HepG2 (cell line): Measurements from ENCODE around the gene AUTS2. TPM values are rescaled to one million over a fixed set of nuclear protein-coding genes. Genes with fewer than 3 reads are reported as not detected.

ENCODE experiments used
- ATAC-seq: fragments of 200-7000 bp; cut with Tn5 transposase; 3 replicates; pipeline ENCODE4 v1.9.1; 2020; ENCODE audit warnings: mild to moderate bottlenecking, moderate library complexity
- BruUV-seq: library from RNA; stranded (reverse); fragments of 400-500 nt; replicated peaks from 2 replicates; lab custom pipeline; 2021; lab: Mats Ljungman, UMichigan
- CTCF ChIA-PET: fragments of 300-600 bp; formaldehyde crosslinking; extraction: SDS; loops from one replicate; lab custom pipeline; 2021; ENCODE audit warnings: low total read pairs, inconsistent platforms, low intra/inter-chr PET ratio; lab: Yijun Ruan, JAX
- POLR2A ChIA-PET: fragments of 350-600 bp; sonication (Branson Sonifier 250); formaldehyde crosslinking; loops from one replicate; lab custom pipeline; 2020; ENCODE audit warnings: antibody characterized with exemption, inconsistent platforms; lab: Yijun Ruan, JAX
- DNase-seq: peaks from one replicate; pipeline ENCODE4 v3.0.0-alpha.2; 2015; ENCODE audit warnings: low spot score
- FAIRE-seq: peaks from 3 replicates; lab custom pipeline; 2011; peaks lifted over from hg19 to GRCh38; lab: Jason Lieb, UNC
- H2AFZ ChIP-seq: one replicate; pipeline ENCODE4 v1.6.1; 2011; ENCODE audit warnings: low read length, inconsistent platforms
- H3K27ac ChIP-seq: fragments of 300-600 bp; 3 replicates; pipeline ENCODE4 v1.8.0; 2011; ENCODE audit warnings: mixed run types, mild to moderate bottlenecking, mixed read lengths, low read length, inconsistent platforms; ENCODE audit not compliant: insufficient read depth; ENCODE audit errors: extremely low read length
- H3K27me3 ChIP-seq, 2 experiments: fragments of 200-600 bp in 1 of 2; 2 replicates in 1 of 2; 3 replicates in 1 of 2; pipeline versions ENCODE4 v1.6.0 to v1.8.0; 2011; ENCODE audit warnings: low read length in 2 of 2, mild to moderate bottlenecking in 2 of 2, moderate library complexity in 2 of 2, inconsistent platforms in 1 of 2; ENCODE audit not compliant: insufficient read depth in 2 of 2, control insufficient read depth in 1 of 2
- H3K36me3 ChIP-seq, 2 experiments: fragments of 200-600 bp in 1 of 2; replicated peaks in 1 of 2; 2 replicates in 1 of 2; 3 replicates in 1 of 2; pipeline versions ENCODE4 v1.5.1 to v1.8.0; 2011; ENCODE audit warnings: low read length in 2 of 2, inconsistent platforms in 1 of 2; ENCODE audit not compliant: insufficient read depth in 2 of 2, control insufficient read depth in 1 of 2
- H3K4me1 ChIP-seq: 2 replicates; pipeline ENCODE4 v1.5.1; 2012; ENCODE audit warnings: low read length, inconsistent platforms; ENCODE audit not compliant: insufficient read depth
- H3K4me2 ChIP-seq: 2 replicates; pipeline ENCODE4 v1.6.0; 2011; ENCODE audit warnings: low read depth, low read length, inconsistent platforms
- H3K4me3 ChIP-seq, 3 experiments: fragments of 200-600 bp in 1 of 3; sonication (generic), shearing (Covaris generic) in 1 of 3; replicated peaks in 1 of 3; 2 replicates each; pipeline ENCODE4 v1.5.1; 2011 to 2016; ENCODE audit warnings: low read length in 3 of 3, inconsistent platforms in 2 of 3, low read depth in 2 of 3, mild to moderate bottlenecking in 2 of 3, control low read depth in 1 of 3, mixed read lengths in 1 of 3; ENCODE audit not compliant: insufficient read depth in 1 of 3
- H3K79me2 ChIP-seq: one replicate; pipeline ENCODE4 v1.6.1; 2011; ENCODE audit warnings: low read length, inconsistent platforms; ENCODE audit not compliant: insufficient read depth
- H3K9ac ChIP-seq: 2 replicates; pipeline ENCODE4 v1.6.0; 2011; ENCODE audit warnings: mild to moderate bottlenecking, low read depth, low read length, inconsistent platforms; ENCODE audit not compliant: insufficient read depth
- H3K9me3 ChIP-seq: 2 replicates; pipeline ENCODE4 v1.5.1; 2012; ENCODE audit warnings: mild to moderate bottlenecking, low read length
- H4K20me1 ChIP-seq: 2 replicates; pipeline ENCODE4 v1.6.0; 2011; ENCODE audit warnings: inconsistent platforms, mild to moderate bottlenecking, low read length, moderate library complexity; ENCODE audit not compliant: insufficient read depth
- ATF6 ChIP-seq: sonication (generic); formaldehyde crosslinking; conservative IDR thresholded peaks from 2 replicates; pipeline ENCODE4 v1.4.0; 2020; ENCODE audit warnings: missing genetic modification reagents
- KLF15 ChIP-seq: sonication (generic); formaldehyde crosslinking; IDR thresholded peaks from 2 replicates; pipeline ENCODE4 v1.8.1; 2023; ENCODE audit warnings: borderline replicate concordance, mild to moderate bottlenecking, inconsistent platforms, missing genetic modification reagents, mixed read lengths
- PAXIP1 ChIP-seq: sonication (generic); formaldehyde crosslinking; conservative IDR thresholded peaks from 2 replicates; pipeline ENCODE4 v1.4.0; 2020; ENCODE audit warnings: mild to moderate bottlenecking, missing genetic modification reagents, moderate library complexity
- RXRB ChIP-seq: IDR thresholded peaks from 2 replicates; pipeline ENCODE4 v1.6.1; 2016; ENCODE audit warnings: borderline replicate concordance, missing genetic modification reagents, missing compliant biosample characterization
- XBP1 ChIP-seq: sonication (generic); formaldehyde crosslinking; IDR thresholded peaks from 2 replicates; pipeline ENCODE4 v1.5.0; 2020; ENCODE audit warnings: missing genetic modification reagents
- ZNF10 ChIP-seq: sonication (generic); formaldehyde crosslinking; IDR thresholded peaks from 2 replicates; pipeline ENCODE4 v1.4.0; 2020; ENCODE audit warnings: mild to moderate bottlenecking, low read depth, missing genetic modification reagents, borderline replicate concordance
- ZNF101 ChIP-seq: sonication (generic); formaldehyde crosslinking; IDR thresholded peaks from 2 replicates; pipeline ENCODE4 v1.4.0; 2020; ENCODE audit warnings: mild to moderate bottlenecking, low read depth, missing genetic modification reagents, borderline replicate concordance
- ZNF12 ChIP-seq: sonication (generic); formaldehyde crosslinking; IDR thresholded peaks from 2 replicates; pipeline ENCODE4 v1.5.0; 2020; ENCODE audit warnings: missing genetic modification reagents
- ZNF317 ChIP-seq: sonication (generic); formaldehyde crosslinking; IDR thresholded peaks from 2 replicates; pipeline ENCODE4 v1.5.0; 2020; ENCODE audit warnings: mild to moderate bottlenecking, missing genetic modification reagents
- ZNF674 ChIP-seq: sonication (generic); formaldehyde crosslinking; IDR thresholded peaks from 2 replicates; pipeline ENCODE4 v1.5.0; 2020; ENCODE audit warnings: low read depth, mild to moderate bottlenecking, missing genetic modification reagents
- ZNF891 ChIP-seq: sonication (generic); formaldehyde crosslinking; IDR thresholded peaks from 2 replicates; pipeline ENCODE4 v1.5.0; 2020; ENCODE audit warnings: mild to moderate bottlenecking, missing genetic modification reagents
- WGBS: methylation state at CpG from one replicate; pipeline ENCODE4 v1.1.6; 2017; ENCODE audit warnings: low lambda C conversion rate; 5-methylcytosine and 5-hydroxymethylcytosine counted together
- in situ Hi-C: cut with HindIII; loops from 2 replicates; pipeline ENCODE4 v1.10.0; 2017; ENCODE audit warnings: low pct_unique_long_range_greater_than_20kb; ENCODE audit not compliant: extremely low pct_ligation_motif_present
- intact Hi-C: fragments of 100-400 bp; cut with micrococcal nuclease; formaldehyde crosslinking; loops from one replicate; pipeline ENCODE4 v1.10.0; 2022; ENCODE audit not compliant: unreplicated experiment
- polyA plus RNA-seq, 8 experiments: library from polyadenylated mRNA; depleted of rRNA in 3 of 8; stranded (reverse) in 7 of 8; unstranded in 1 of 8; fragments of >200 nt; fragmentation: Illumina TruSeq in 4 of 8; extraction: Trizol in 4 of 8; gene quantifications; 2 replicates each; pipeline versions ENCODE4 v1.2.1 to v1.2.3, GENCODE V29; 2011 to 2016; ENCODE audit warnings: low read depth in 4 of 8, missing spikeins in 1 of 8, mixed read lengths in 1 of 8; ENCODE audit not compliant: insufficient read depth in 1 of 8
- total RNA-seq, 5 experiments: library from RNA; depleted of rRNA; stranded (reverse); fragments of >200 nt; fragmentation: Illumina TruSeq; extraction: Trizol; gene quantifications; 2 replicates each; pipeline ENCODE4 v1.2.3, GENCODE V29; 2016; ENCODE audit warnings: low read depth in 1 of 5

AUTS2 gene
- total and polyA plus RNA-seq, 2 of the 13 experiments (the other 11 are each of a cell fraction or from before 2014, with no cell fraction given): 0.38 TPM; not detected in 1

GRCh38 chr7:70219061-70219460 lies 620.8 kb downstream of the AUTS2 start:
- Histone ChIP-seq H4K20me1 (no peaks in the 10 kb centered on the region), H3K79me2 (no peaks in the 10 kb centered on the region), H3K4me2 (no peak overlapping the region), H3K9ac (no peak overlapping the region), H3K9me3 (no peaks in the 10 kb centered on the region), H3K27me3 (no peaks in the 10 kb centered on the region), H3K4me1 (no peaks in the 10 kb centered on the region), H2AFZ (no peak overlapping the region)
- DNase-seq: no peak
- WGBS: 44% methylated on average over 4 of the region's 4 CpGs
- ChIA-PET CTCF (no interaction called here), POLR2A (no interaction called here)
- ATAC-seq: no peak
- in situ Hi-C loops (no loop called here), intact Hi-C loops (no loop called here)
- BruUV-seq: no TSS peak
- TF ChIP-seq RXRB (CRISPR knock-in tag) (no peak), XBP1 (no peak), ZNF10 (CRISPR knock-in tag) (no peak), ZNF101 (no peak), ZNF12 (CRISPR knock-in tag) (no peak), ZNF317 (no peak), ZNF674 (CRISPR knock-in tag) (no peak), KLF15 (CRISPR knock-in tag) (no peak), PAXIP1 (CRISPR knock-in tag) (no peak), ATF6 (CRISPR knock-in tag) (no peak), ZNF891 (no peak)
- TF ChIP-seq, all 625 proteins: peak for 0
- Histone ChIP-seq H3K4me3 (no peak overlapping the region), H3K36me3 (no peaks in the 10 kb centered on the region), H3K27ac (no peak overlapping the region)
- FAIRE-seq: no peak
